HepG2 (cell line): ENCODE data around the gene SPTSSB. TPM values are rescaled to one million over a fixed set of nuclear protein-coding genes. Genes with fewer than 3 reads are reported as not detected.
A peak's percentile ranks its signal among the peaks of the same experiment; 100 is the strongest.

ENCODE experiments used
- ATAC-seq: fragments of 200-7000 bp; cut with Tn5 transposase; 3 replicates; pipeline ENCODE4 v1.9.1; 2020; ENCODE audit warnings: mild to moderate bottlenecking, moderate library complexity
- BruUV-seq: library from RNA; stranded (reverse); fragments of 400-500 nt; replicated peaks from 2 replicates; lab custom pipeline; 2021; lab: Mats Ljungman, UMichigan
- CTCF ChIA-PET: fragments of 300-600 bp; formaldehyde crosslinking; extraction: SDS; loops from one replicate; lab custom pipeline; 2021; ENCODE audit warnings: low total read pairs, inconsistent platforms, low intra/inter-chr PET ratio; lab: Yijun Ruan, JAX
- POLR2A ChIA-PET: fragments of 350-600 bp; sonication (Branson Sonifier 250); formaldehyde crosslinking; loops from one replicate; lab custom pipeline; 2020; ENCODE audit warnings: antibody characterized with exemption, inconsistent platforms; lab: Yijun Ruan, JAX
- DNase-seq: peaks from one replicate; pipeline ENCODE4 v3.0.0-alpha.2; 2015; ENCODE audit warnings: low spot score
- FAIRE-seq: peaks from 3 replicates; lab custom pipeline; 2011; peaks lifted over from hg19 to GRCh38; lab: Jason Lieb, UNC
- H2AFZ ChIP-seq: one replicate; pipeline ENCODE4 v1.6.1; 2011; ENCODE audit warnings: low read length, inconsistent platforms
- H3K27ac ChIP-seq: fragments of 300-600 bp; 3 replicates; pipeline ENCODE4 v1.8.0; 2011; ENCODE audit warnings: mixed run types, mild to moderate bottlenecking, mixed read lengths, low read length, inconsistent platforms; ENCODE audit not compliant: insufficient read depth; ENCODE audit errors: extremely low read length
- H3K27me3 ChIP-seq, 2 experiments: fragments of 200-600 bp in 1 of 2; 2 replicates in 1 of 2; 3 replicates in 1 of 2; pipeline versions ENCODE4 v1.6.0 to v1.8.0; 2011; ENCODE audit warnings: low read length in 2 of 2, mild to moderate bottlenecking in 2 of 2, moderate library complexity in 2 of 2, inconsistent platforms in 1 of 2; ENCODE audit not compliant: insufficient read depth in 2 of 2, control insufficient read depth in 1 of 2
- H3K36me3 ChIP-seq, 2 experiments: fragments of 200-600 bp in 1 of 2; replicated peaks in 1 of 2; 2 replicates in 1 of 2; 3 replicates in 1 of 2; pipeline versions ENCODE4 v1.5.1 to v1.8.0; 2011; ENCODE audit warnings: low read length in 2 of 2, inconsistent platforms in 1 of 2; ENCODE audit not compliant: insufficient read depth in 2 of 2, control insufficient read depth in 1 of 2
- H3K4me1 ChIP-seq: 2 replicates; pipeline ENCODE4 v1.5.1; 2012; ENCODE audit warnings: low read length, inconsistent platforms; ENCODE audit not compliant: insufficient read depth
- H3K4me2 ChIP-seq: 2 replicates; pipeline ENCODE4 v1.6.0; 2011; ENCODE audit warnings: low read depth, low read length, inconsistent platforms
- H3K4me3 ChIP-seq, 3 experiments: fragments of 200-600 bp in 1 of 3; sonication (generic), shearing (Covaris generic) in 1 of 3; replicated peaks in 1 of 3; 2 replicates each; pipeline ENCODE4 v1.5.1; 2011 to 2016; ENCODE audit warnings: low read length in 3 of 3, inconsistent platforms in 2 of 3, low read depth in 2 of 3, mild to moderate bottlenecking in 2 of 3, control low read depth in 1 of 3, mixed read lengths in 1 of 3; ENCODE audit not compliant: insufficient read depth in 1 of 3
- H3K79me2 ChIP-seq: one replicate; pipeline ENCODE4 v1.6.1; 2011; ENCODE audit warnings: low read length, inconsistent platforms; ENCODE audit not compliant: insufficient read depth
- H3K9ac ChIP-seq: 2 replicates; pipeline ENCODE4 v1.6.0; 2011; ENCODE audit warnings: mild to moderate bottlenecking, low read depth, low read length, inconsistent platforms; ENCODE audit not compliant: insufficient read depth
- H3K9me3 ChIP-seq: 2 replicates; pipeline ENCODE4 v1.5.1; 2012; ENCODE audit warnings: mild to moderate bottlenecking, low read length
- H4K20me1 ChIP-seq: 2 replicates; pipeline ENCODE4 v1.6.0; 2011; ENCODE audit warnings: inconsistent platforms, mild to moderate bottlenecking, low read length, moderate library complexity; ENCODE audit not compliant: insufficient read depth
- BORCS8-MEF2B ChIP-seq: sonication (generic); formaldehyde crosslinking; IDR thresholded peaks from 2 replicates; pipeline ENCODE4 v1.8.0; 2022; ENCODE audit warnings: mild to moderate bottlenecking, missing genetic modification reagents
- HNRNPL ChIP-seq: fragments of 200-400 bp; formaldehyde crosslinking; IDR thresholded peaks from 2 replicates; pipeline ENCODE4 v1.6.1; 2017; ENCODE audit warnings: mild to moderate bottlenecking, low read depth, low read length
- MAZ ChIP-seq, 2 experiments: sonication (generic) in 1 of 2; formaldehyde crosslinking in 1 of 2; IDR thresholded peaks; 2 replicates each; pipeline versions ENCODE4 v1.5.0 to v1.6.1; 2012 to 2020; ENCODE audit warnings: low read depth in 2 of 2, mild to moderate bottlenecking in 2 of 2, borderline replicate concordance in 1 of 2, improper control_type of control experiment in 1 of 2, low read length in 1 of 2, missing genetic modification reagents in 1 of 2, moderate library complexity in 1 of 2
- REXO4 ChIP-seq: sonication (generic); formaldehyde crosslinking; IDR thresholded peaks from 2 replicates; pipeline ENCODE4 v1.8.0; 2022; ENCODE audit warnings: missing genetic modification reagents, mild to moderate bottlenecking, borderline replicate concordance
- SETDB1 ChIP-seq: sonication (generic); formaldehyde crosslinking; IDR thresholded peaks from 2 replicates; pipeline ENCODE4 v1.5.1; 2020; ENCODE audit warnings: missing genetic modification reagents, mild to moderate bottlenecking, borderline replicate concordance
- ZNF160 ChIP-seq: sonication (generic); formaldehyde crosslinking; IDR thresholded peaks from 2 replicates; pipeline ENCODE4 v1.8.0; 2022; ENCODE audit warnings: mild to moderate bottlenecking, inconsistent platforms, missing genetic modification reagents
- ZNF225 ChIP-seq: sonication (generic); formaldehyde crosslinking; IDR thresholded peaks from 2 replicates; pipeline ENCODE4 v1.4.0; 2020; ENCODE audit warnings: mild to moderate bottlenecking, missing genetic modification reagents
- WGBS: methylation state at CpG from one replicate; pipeline ENCODE4 v1.1.6; 2017; ENCODE audit warnings: low lambda C conversion rate; 5-methylcytosine and 5-hydroxymethylcytosine counted together
- in situ Hi-C: cut with HindIII; loops from 2 replicates; pipeline ENCODE4 v1.10.0; 2017; ENCODE audit warnings: low pct_unique_long_range_greater_than_20kb; ENCODE audit not compliant: extremely low pct_ligation_motif_present
- intact Hi-C: fragments of 100-400 bp; cut with micrococcal nuclease; formaldehyde crosslinking; loops from one replicate; pipeline ENCODE4 v1.10.0; 2022; ENCODE audit not compliant: unreplicated experiment
- polyA plus RNA-seq, 8 experiments: library from polyadenylated mRNA; depleted of rRNA in 3 of 8; stranded (reverse) in 7 of 8; unstranded in 1 of 8; fragments of >200 nt; fragmentation: Illumina TruSeq in 4 of 8; extraction: Trizol in 4 of 8; gene quantifications; 2 replicates each; pipeline versions ENCODE4 v1.2.1 to v1.2.3, GENCODE V29; 2011 to 2016; ENCODE audit warnings: low read depth in 4 of 8, missing spikeins in 1 of 8, mixed read lengths in 1 of 8; ENCODE audit not compliant: insufficient read depth in 1 of 8
- total RNA-seq, 5 experiments: library from RNA; depleted of rRNA; stranded (reverse); fragments of >200 nt; fragmentation: Illumina TruSeq; extraction: Trizol; gene quantifications; 2 replicates each; pipeline ENCODE4 v1.2.3, GENCODE V29; 2016; ENCODE audit warnings: low read depth in 1 of 5

Gene SPTSSB
- total and polyA plus RNA-seq, 2 of the 13 experiments (the other 11 are each of a cell fraction or from before 2014, with no cell fraction given): 0.51 to 2.4 TPM

DNA sequence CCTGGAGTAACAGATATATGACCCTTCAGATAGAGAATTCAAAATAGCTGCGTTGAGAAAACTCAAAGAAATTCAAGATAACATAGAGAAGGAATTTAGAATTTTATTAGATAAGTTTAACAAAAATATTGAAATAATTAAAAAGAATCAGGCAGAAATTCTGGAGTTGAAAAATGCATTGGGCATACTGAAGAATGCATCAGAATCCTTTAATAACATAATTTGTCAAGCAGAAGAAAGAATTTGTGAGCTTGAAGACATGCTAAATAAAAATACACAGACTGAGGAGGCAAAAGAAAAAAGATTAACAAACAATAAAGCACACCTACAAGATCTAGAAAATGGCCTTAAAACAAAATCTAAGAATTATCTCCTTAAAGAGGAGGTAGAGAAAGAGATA, 50.5 kb downstream of the SPTSSB start:
- Histone ChIP-seq H3K27ac (no peak overlapping the region), H3K4me1 (peaks cover 49% of the 10 kb centered on the region), H3K4me2 (no peak overlapping the region), H3K79me2 (no peaks in the 10 kb centered on the region), H3K27me3 (0 out of 5 replicates have a peak, but pooled peaks cover 0 to 1% of the 10 kb centered on the region in 2 experiments), H3K9me3 (peaks cover 17% of the 10 kb centered on the region), H3K9ac (no peak overlapping the region), H4K20me1 (no peaks in the 10 kb centered on the region), H3K36me3 (no peaks in the 10 kb centered on the region), H3K4me3 (no peak overlapping the region), H2AFZ (no peak overlapping the region)
- POLR2A ChIA-PET: no interaction called here
- DNase-seq (no peak), FAIRE-seq (no peak), ATAC-seq (no peak)
- WGBS: 64% methylated on average over 1 of the region's 1 CpG
- no TSS peak for BruUV-seq
- TF ChIP-seq ZNF225: no peak
- TF ChIP-seq ZNF160 (CRISPR knock-in tag): peak; percentile 98
- CTCF ChIA-PET: no interaction called here
- in situ Hi-C loops (no loop called here), intact Hi-C loops (no loop called here)

- Histone ChIP-seq H4K20me1 (no peaks in the 10 kb centered on the region), H3K4me1 (peaks cover 39% of the 10 kb centered on the region), H3K4me2 (no peak overlapping the region), H3K9me3 (peaks cover 17% of the 10 kb centered on the region), H3K4me3 (no peak overlapping the region), H2AFZ (no peak overlapping the region), H3K36me3 (no peaks in the 10 kb centered on the region), H3K27me3 (0 out of 5 replicates have a peak, but pooled peaks cover 0 to 1% of the 10 kb centered on the region in 2 experiments), H3K79me2 (no peaks in the 10 kb centered on the region), H3K9ac (no peak overlapping the region), H3K27ac (no peak overlapping the region)
- ChIA-PET POLR2A (no interaction called here), CTCF (no interaction called here)
- no peak for FAIRE-seq
- BruUV-seq: no TSS peak
- intact Hi-C loops: no loop called here
- ATAC-seq: no peak
- WGBS: 58% methylated on average over 3 of the region's 3 CpGs
- in situ Hi-C loops: no loop called here
- no peak for TF ChIP-seq REXO4
- TF ChIP-seq SETDB1 (CRISPR knock-in tag): no peak
- peak; percentile 35; the same call in 1 of the 2 replicates for TF ChIP-seq BORCS8-MEF2B (CRISPR knock-in tag)
- no peak for TF ChIP-seq MAZ (IDR thresholded peaks at IDR 0.05; ENCODE audit: borderline replicate concordance, low read depth, low read length)
- TF ChIP-seq MAZ (CRISPR knock-in tag; IDR thresholded peaks at IDR 0.05; ENCODE audit: low read depth): no peak
- TF ChIP-seq HNRNPL: no peak
- DNase-seq: no peak
These were observed 51.5 kb downstream of the SPTSSB start for GRCh38 chr3:161319867-161320266.
